ENCODE measurements around the gene FAM83E.
"Not testable (repeated sequence)": the region's sequence is repeated elsewhere in the genome, so short reads cannot be mapped to it uniquely, and the experiment has no call there.

The FAM83E gene

GRCh38 chr19:48639483-48640375 lies 24.9 kb upstream of the FAM83E start:
- DNase-seq: no peak

- no peak for DNase-seq
These were observed 24.0 kb upstream of the FAM83E start for GRCh38 chr19:48638831-48639381.

DNA sequence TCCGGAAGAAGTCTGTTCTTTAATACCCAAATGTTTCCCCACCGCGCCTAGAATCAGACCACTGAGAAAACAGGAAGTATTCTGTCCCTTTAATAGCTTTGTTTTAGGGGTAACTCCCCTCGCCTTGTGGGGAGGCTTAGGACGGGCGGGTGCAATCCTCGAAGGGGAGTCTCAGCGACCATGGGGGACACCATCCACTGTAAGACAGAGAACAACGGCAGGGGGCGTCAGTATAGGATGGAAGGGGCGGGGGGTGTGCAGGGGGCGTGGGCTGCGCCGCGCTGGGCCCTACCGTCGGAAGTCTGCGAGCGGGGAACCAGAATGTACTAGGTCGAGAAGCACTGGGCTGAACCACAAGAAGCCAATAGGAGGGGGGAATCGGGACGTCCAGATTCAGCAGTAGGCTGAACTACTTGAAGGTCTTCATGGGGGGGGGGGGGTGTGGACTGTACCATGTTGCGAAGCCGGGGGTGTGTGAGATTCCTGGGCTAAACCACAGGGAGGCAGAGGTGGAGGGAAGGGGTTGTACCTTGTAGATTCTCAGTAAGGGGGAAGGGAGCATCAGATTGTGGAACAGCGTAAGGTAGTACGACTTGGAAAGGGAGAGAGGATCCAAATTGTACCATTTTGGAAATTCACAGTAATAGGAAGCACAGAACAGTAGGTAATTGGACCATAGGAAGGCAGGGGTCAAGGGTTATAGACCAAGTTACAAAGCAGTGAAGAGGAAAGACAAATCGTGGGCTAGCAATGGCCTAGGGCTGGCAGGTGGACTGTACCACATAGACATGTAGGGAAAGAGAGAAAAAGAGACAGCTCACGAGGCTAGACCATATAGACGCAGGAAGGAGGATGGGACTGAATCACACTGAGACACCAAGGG lies 23.3 kb upstream of the FAM83E start:
- peak; percentile 71 for DNase-seq

DNA sequence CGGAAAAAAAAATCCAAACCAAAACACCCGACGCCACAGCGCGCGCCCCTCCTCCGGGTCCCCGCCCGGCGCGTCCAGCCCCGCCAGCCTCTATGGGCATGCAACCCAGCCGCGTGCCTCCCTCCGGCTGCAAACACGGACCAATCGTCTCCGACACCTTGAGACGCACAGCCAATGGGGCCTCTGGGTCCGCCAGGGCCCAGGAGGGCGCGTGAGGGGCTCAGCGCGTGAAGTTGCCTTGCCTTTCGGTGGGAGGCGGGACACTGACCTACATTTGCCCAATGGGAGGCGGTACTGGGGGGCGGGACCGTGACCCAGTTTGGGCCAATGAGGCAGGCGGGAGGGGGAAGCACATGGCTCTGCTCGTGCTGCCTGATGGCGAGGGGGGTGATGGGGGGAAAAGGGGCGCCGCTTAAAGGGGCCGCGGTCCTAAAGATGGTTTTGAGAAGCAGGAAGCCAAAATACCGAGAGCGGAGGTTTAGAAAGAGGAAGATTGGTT lies 22.6 kb upstream of the FAM83E start:
- DNase-seq: peak; percentile 99

GRCh38 chr19:48636859-48637448 lies 22.1 kb upstream of the FAM83E start, which contains the start of gene DBP:
TSS of gene DBP (minus strand) at chr19:48637379. CDS start at chr19:48636994, 385 bp downstream.
- DNase-seq: no peak

GRCh38 chr19:48635966-48636858 lies 21.3 kb upstream of the FAM83E start:
- no peak for DNase-seq

DNA sequence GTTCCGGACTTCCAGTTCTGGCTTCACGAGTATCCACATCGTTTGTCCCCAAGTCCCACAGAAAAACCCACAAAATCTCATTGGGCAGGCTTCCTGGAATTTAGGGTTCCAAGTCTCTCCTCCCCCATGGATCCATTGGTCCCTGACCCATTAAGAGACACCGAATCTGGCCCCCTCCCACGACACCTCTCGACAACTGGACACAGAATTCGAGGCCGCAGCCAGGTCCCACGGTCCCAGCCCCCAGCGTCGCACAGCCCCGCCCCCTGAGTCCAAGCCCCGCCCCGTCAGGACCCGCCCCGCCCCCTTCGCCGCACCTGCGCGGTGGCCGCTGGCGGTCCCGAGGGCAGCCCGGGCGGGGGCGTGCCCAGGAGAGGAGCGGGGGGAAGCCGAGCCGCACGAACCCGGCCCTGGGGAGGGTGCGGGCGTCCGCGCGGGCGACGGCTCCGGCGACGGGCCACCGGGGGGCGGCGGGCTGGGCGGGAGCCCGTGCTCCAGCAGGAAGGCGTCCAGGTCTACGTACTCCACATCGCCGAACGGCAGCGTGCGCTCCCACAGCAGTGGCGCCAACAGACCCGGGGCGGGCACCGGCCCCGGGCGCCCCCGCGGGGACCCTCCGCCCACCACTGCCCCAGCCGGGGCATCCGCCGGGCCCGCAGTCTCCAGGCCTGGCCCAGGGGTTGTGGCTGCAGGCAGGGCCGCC lies 20.5 kb upstream of the FAM83E start:
- DNase-seq: peak; percentile 78

DNA sequence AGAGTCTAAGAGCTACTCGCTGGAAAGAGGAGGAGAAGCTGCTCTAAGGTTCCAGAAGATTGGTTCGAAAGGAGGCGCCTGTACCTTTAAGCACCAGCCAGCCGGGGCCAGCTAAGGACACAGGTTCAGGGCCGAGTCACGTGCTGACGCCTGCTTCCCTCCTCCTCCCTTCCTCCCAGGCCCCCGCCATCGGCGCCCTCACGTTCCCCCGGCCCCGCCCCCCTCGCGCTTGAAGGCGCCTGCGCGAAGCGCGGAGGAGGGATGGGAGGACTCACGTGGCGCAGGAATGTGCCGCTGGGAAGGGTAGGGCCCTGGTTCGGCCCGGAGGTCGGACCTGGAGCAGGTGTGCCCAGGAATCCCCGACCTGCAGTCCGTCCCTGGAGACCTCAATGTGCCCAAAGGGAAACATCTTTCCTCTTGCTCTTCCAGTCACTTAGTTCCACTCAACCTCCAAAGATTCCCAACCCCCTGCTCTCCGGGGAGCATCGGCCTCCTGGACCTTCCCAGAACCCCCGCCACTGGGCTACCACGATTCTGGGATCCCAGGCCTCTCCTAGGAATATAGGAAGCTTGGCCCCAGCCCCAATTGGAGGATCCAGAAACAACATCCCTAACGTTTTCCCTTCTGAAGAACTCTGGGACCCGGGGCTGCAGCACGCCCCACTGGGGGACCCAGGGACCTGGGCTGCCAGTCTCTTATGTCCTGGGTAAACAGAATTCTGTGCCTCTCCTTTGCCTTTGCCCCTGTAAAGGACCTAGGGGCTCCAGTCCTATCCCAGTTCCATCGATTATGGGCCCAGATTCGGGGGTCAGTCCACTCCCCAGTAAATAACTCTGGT lies 19.8 kb upstream of the FAM83E start:
- peak; percentile 95 for DNase-seq

GRCh38 chr19:48634036-48634342 lies 19.1 kb upstream of the FAM83E start:
- DNase-seq: no peak

GRCh38 chr19:48633148-48634035 lies 18.5 kb upstream of the FAM83E start:
- DNase-seq: no peak

DNA sequence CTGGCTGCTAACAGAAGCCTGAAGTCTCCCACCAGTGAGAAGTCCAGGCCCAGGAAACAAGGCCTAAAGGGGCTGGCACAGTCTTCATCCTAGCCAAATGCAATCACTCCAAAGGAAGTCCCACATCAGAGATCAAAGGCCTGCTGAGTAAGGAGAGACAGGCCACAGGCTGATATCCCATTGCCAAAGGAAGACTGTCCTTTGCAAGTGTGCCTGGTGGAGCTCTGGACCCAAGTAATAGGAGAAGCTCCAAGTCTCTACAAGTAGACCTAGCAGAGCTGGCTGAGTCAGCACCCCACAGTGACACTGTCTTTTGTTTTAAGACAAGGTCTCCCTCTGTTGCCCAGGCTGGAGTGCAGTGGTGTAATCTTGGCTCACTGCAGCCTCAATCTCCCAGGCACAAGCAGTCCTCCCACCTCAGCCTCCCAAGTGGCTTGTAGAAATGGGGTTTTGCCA lies 17.8 kb upstream of the FAM83E start:
- DNase-seq: no peak

- not testable (repeated sequence) for DNase-seq
These were observed 17.4 kb upstream of the FAM83E start for GRCh38 chr19:48632286-48632685.

DNA sequence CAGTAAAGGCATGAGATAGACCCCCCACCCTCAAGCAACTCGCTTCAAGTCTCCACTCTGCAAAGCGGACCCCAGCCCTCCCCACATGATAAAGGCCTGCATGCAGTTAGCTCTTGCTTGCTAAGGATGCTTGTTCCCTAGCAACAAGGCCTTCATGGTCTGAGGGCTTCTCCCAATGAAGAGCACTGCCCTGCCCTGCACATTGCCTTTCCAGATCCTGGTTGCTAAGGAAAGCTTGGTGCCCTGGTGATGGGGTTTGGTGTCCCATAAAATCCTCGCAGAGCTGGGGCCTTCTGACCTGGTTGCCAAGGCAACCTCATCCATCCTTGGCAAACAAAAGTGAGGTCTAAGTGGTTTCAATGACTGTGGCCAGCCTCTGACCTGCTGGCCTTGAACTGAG lies 16.3 kb upstream of the FAM83E start:
- DNase-seq: no peak

GRCh38 chr19:48630296-48631063 lies 15.6 kb upstream of the FAM83E start:
- no peak for DNase-seq

GRCh38 chr19:48629599-48630295 lies 14.9 kb upstream of the FAM83E start:
- DNase-seq: no peak

GRCh38 chr19:48629297-48629598 lies 14.4 kb upstream of the FAM83E start:
- no peak for DNase-seq

DNA sequence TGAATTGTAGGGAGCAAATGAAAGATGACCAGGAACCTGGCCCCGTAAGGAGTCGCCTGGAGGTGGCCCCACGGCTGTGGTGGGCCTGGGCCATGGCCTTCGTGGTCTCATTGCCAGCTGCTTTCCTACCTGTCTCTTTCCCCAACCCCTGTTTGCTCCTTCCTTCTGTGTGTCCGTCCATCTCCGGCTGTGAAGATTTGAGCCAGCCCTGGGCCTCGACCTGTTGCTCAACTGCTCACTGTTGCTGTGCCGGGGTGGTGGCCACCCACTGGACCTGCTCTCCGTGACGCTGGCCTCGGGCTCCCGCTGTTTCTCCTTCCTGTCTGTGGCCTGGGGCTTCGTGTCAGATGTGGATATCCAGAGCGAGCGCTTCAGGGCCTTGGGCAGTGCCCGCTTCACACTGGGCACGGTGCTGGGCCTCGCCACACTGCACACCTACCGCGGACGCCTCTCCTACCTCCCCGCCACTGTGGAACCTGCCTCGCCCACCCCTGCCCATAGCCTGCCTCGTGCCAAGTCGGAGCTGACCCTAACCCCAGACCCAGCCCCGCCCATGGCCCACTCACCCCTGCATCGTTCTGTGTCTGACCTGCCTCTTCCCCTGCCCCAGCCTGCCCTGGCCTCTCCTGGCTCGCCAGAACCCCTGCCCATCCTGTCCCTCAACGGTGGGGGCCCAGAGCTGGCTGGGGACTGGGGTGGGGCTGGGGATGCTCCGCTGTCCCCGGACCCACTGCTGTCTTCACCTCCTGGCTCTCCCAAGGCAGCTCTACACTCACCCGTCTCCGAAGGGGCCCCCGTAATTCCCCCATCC lies 13.8 kb upstream of the FAM83E start:
- no peak for DNase-seq
